Measurements from ENCODE around the gene SCP2D1.
"Not testable (repeated sequence)": the region's sequence is repeated elsewhere in the genome, so short reads cannot be mapped to it uniquely, and the experiment has no call there.

SCP2D1 gene

GRCh38 chr20:18813483-18813882 lies at the start of gene SCP2D1:
Gene SCP2D1, plus strand, starts transcription at chr20:18813783. Its CDS starts 33 bp downstream, at chr20:18813816.
- no peak for DNase-seq

- DNase-seq, result no peak
These were observed 45.9 kb upstream of the SCP2D1 start for GRCh38 chr20:18767676-18768075.

GRCh38 chr20:18773566-18773965 lies 40.0 kb upstream of the SCP2D1 start:
- DNase-seq, result no peak

GRCh38 chr20:18774207-18774606 lies 39.4 kb upstream of the SCP2D1 start:
- no peak for DNase-seq

GRCh38 chr20:18775633-18776032 lies 38.0 kb upstream of the SCP2D1 start:
- DNase-seq, result no peak

- DNase-seq, result no peak
These were observed 34.7 kb upstream of the SCP2D1 start for GRCh38 chr20:18778690-18779392.

- no peak for DNase-seq
These were observed 33.0 kb upstream of the SCP2D1 start for GRCh38 chr20:18780385-18781130.

- DNase-seq, result no peak
These were observed 32.1 kb upstream of the SCP2D1 start for GRCh38 chr20:18781509-18781908.

GRCh38 chr20:18783385-18783959 lies 30.1 kb upstream of the SCP2D1 start:
- DNase-seq, result no peak

GRCh38 chr20:18787046-18787445 lies 26.5 kb upstream of the SCP2D1 start:
- not testable (repeated sequence) for DNase-seq

GRCh38 chr20:18788021-18788420 lies 25.6 kb upstream of the SCP2D1 start:
- DNase-seq, result no peak

GRCh38 chr20:18790787-18791186 lies 22.8 kb upstream of the SCP2D1 start:
- no peak for DNase-seq

GRCh38 chr20:18793625-18794427 lies 19.8 kb upstream of the SCP2D1 start:
- peak; percentile 79 to 85 for DNase-seq

- DNase-seq, result no peak
These were observed 19.2 kb upstream of the SCP2D1 start for GRCh38 chr20:18794428-18794787.

- no peak for DNase-seq
These were observed 18.2 kb upstream of the SCP2D1 start for GRCh38 chr20:18795366-18795765.

- no peak for DNase-seq
These were observed 17.2 kb upstream of the SCP2D1 start for GRCh38 chr20:18796282-18796833.

- no peak for DNase-seq
These were observed 12.1 kb upstream of the SCP2D1 start for GRCh38 chr20:18801516-18801915.

- no peak for DNase-seq
These were observed 11.5 kb upstream of the SCP2D1 start for GRCh38 chr20:18802012-18802634.

- no peak for DNase-seq
These were observed 7.7 kb upstream of the SCP2D1 start for GRCh38 chr20:18805881-18806280.

GRCh38 chr20:18808712-18809111 lies 4.9 kb upstream of the SCP2D1 start:
- DNase-seq, result no peak

GRCh38 chr20:18811186-18811585 lies 2.4 kb upstream of the SCP2D1 start:
- DNase-seq, result no peak

GRCh38 chr20:18811904-18812303 lies 1.7 kb upstream of the SCP2D1 start:
- no peak for DNase-seq
